Measurements from ENCODE around the gene MAP3K2.

The MAP3K2 gene

GRCh38 chr2:127373362-127374083 lies 14.3 kb downstream of the MAP3K2 start:
- H3K27me3 ChIP-seq (ENCODE audit: insufficient read depth, low read length, poor library complexity) = no peaks in the 10 kb centered on the region
- H3K36me3 ChIP-seq (ENCODE audit: control insufficient read depth, insufficient read depth, low read length) = no peaks in the 10 kb centered on the region
- no CpG with 5 or more reads among the region's 5 CpGs for WGBS (ENCODE audit: extremely low coverage, insufficient coverage, low lambda C conversion rate)
- no peak overlapping the region for H4K8ac ChIP-seq (ENCODE audit: low read depth, low read length)
- no peak overlapping the region for H3K4me3 ChIP-seq (ENCODE audit: low read length)
- no peak for DNase-seq
- no peak overlapping the region for H3K18ac ChIP-seq (ENCODE audit: low read length)
- no peak overlapping the region for H2BK120ac ChIP-seq (ENCODE audit: low read depth, low read length)
- H3K4ac ChIP-seq (ENCODE audit: low read depth, low read length) = no peak overlapping the region
- H2BK5ac ChIP-seq (ENCODE audit: low read length) = no peak overlapping the region
- H2AK5ac ChIP-seq (ENCODE audit: low read length) = no peak overlapping the region
- no peak overlapping the region for H3K9ac ChIP-seq (ENCODE audit: low read length)
- H3K4me1 ChIP-seq (ENCODE audit: control insufficient read depth, low read depth, low read length) = no peaks in the 10 kb centered on the region
- H4K5ac ChIP-seq (ENCODE audit: low read length) = no peak overlapping the region
- H2BK15ac ChIP-seq (replicated peaks; ENCODE audit: low read depth) = no peak overlapping the region
- H3K23ac ChIP-seq (ENCODE audit: low read length) = no peak overlapping the region
- H3K79me2 ChIP-seq (ENCODE audit: control insufficient read depth, insufficient read depth, low read length) = peaks cover 21% of the 10 kb centered on the region
- H3K27ac ChIP-seq (ENCODE audit: low read depth, low read length) = no peak overlapping the region
- peaks cover 12% of the 10 kb centered on the region for H3K79me1 ChIP-seq (ENCODE audit: low read length)
- H3K4me2 ChIP-seq (ENCODE audit: low read length) = no peak overlapping the region
- no peak overlapping the region for H3K56ac ChIP-seq (ENCODE audit: low read length)

DNA sequence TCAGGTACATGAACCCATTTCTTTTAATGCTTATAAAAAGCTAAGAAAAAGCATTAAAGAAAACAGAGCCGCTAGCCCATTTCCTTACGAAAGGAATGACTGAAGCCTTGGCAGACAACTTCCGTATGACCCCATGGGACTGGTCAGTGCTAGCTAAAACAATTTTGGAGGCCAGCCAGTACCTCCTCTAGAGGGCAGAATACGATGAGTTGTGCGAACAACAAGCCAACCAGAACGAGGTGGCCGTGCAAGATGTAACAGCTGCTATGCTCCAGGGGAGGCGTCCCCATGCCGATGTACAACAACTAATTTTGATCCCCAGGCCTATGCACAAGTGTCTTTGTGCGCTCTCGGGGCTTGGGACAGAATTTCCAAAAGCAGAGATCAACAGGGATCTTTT lies 16.7 kb downstream of the MAP3K2 start:
- no peak overlapping the region for H3K4me2 ChIP-seq (ENCODE audit: low read length)

GRCh38 chr2:127370010-127370409 lies 17.8 kb downstream of the MAP3K2 start:
- Histone ChIP-seq H2BK5ac (ENCODE audit: low read length) (no peak overlapping the region), H3K27ac (ENCODE audit: low read depth, low read length) (no peak overlapping the region), H3K36me3 (ENCODE audit: control insufficient read depth, insufficient read depth, low read length) (no peaks in the 10 kb centered on the region), H3K4me3 (ENCODE audit: low read length) (no peak overlapping the region), H3K4ac (ENCODE audit: low read depth, low read length) (no peak overlapping the region), H3K79me2 (ENCODE audit: control insufficient read depth, insufficient read depth, low read length) (peaks cover 20% of the 10 kb centered on the region), H2AK5ac (ENCODE audit: low read length) (no peak overlapping the region), H3K18ac (ENCODE audit: low read length) (no peak overlapping the region), H4K5ac (ENCODE audit: low read length) (no peak overlapping the region), H3K56ac (ENCODE audit: low read length) (no peak overlapping the region), H3K4me2 (ENCODE audit: low read length) (no peak overlapping the region), H2BK15ac (replicated peaks; ENCODE audit: low read depth) (no peak overlapping the region), H3K27me3 (ENCODE audit: insufficient read depth, low read length, poor library complexity) (no peaks in the 10 kb centered on the region), H3K9ac (ENCODE audit: low read length) (no peak overlapping the region), H3K79me1 (ENCODE audit: low read length) (peaks cover 9% of the 10 kb centered on the region), H4K8ac (ENCODE audit: low read depth, low read length) (no peak overlapping the region), H2BK120ac (ENCODE audit: low read depth, low read length) (no peak overlapping the region), H3K4me1 (ENCODE audit: control insufficient read depth, low read depth, low read length) (no peaks in the 10 kb centered on the region), H3K23ac (ENCODE audit: low read length) (no peak overlapping the region)
- WGBS (ENCODE audit: extremely low coverage, insufficient coverage, low lambda C conversion rate) = no CpG with 5 or more reads among the region's 10 CpGs
- DNase-seq = no peak

More for the DNA sequence above, 16.7 kb downstream of the MAP3K2 start:
- no peak overlapping the region for H2BK5ac ChIP-seq (ENCODE audit: low read length)
- H2AK5ac ChIP-seq (ENCODE audit: low read length) = no peak overlapping the region
- no peak overlapping the region for H3K4ac ChIP-seq (ENCODE audit: low read depth, low read length)
- no peak overlapping the region for H3K4me3 ChIP-seq (ENCODE audit: low read length)
- H3K36me3 ChIP-seq (ENCODE audit: control insufficient read depth, insufficient read depth, low read length) = no peaks in the 10 kb centered on the region
- H3K56ac ChIP-seq (ENCODE audit: low read length) = no peak overlapping the region
- DNase-seq = no peak
- no peak overlapping the region for H3K27ac ChIP-seq (ENCODE audit: low read depth, low read length)
- WGBS (ENCODE audit: extremely low coverage, insufficient coverage, low lambda C conversion rate) = no CpG with 5 or more reads among the region's 11 CpGs
- H3K18ac ChIP-seq (ENCODE audit: low read length) = no peak overlapping the region
- H2BK15ac ChIP-seq (replicated peaks; ENCODE audit: low read depth) = no peak overlapping the region
- no peak overlapping the region for H2BK120ac ChIP-seq (ENCODE audit: low read depth, low read length)
- no peak overlapping the region for H3K9ac ChIP-seq (ENCODE audit: low read length)
- no peak overlapping the region for H3K23ac ChIP-seq (ENCODE audit: low read length)
- H4K5ac ChIP-seq (ENCODE audit: low read length) = no peak overlapping the region
- peaks cover 18% of the 10 kb centered on the region for H3K79me2 ChIP-seq (ENCODE audit: control insufficient read depth, insufficient read depth, low read length)
- peaks cover 10% of the 10 kb centered on the region for H3K79me1 ChIP-seq (ENCODE audit: low read length)
- H3K27me3 ChIP-seq (ENCODE audit: insufficient read depth, low read length, poor library complexity) = no peaks in the 10 kb centered on the region
- no peaks in the 10 kb centered on the region for H3K4me1 ChIP-seq (ENCODE audit: control insufficient read depth, low read depth, low read length)
- H4K8ac ChIP-seq (ENCODE audit: low read depth, low read length) = no peak overlapping the region

GRCh38 chr2:127365211-127365643 lies 22.5 kb downstream of the MAP3K2 start:
- Histone ChIP-seq H3K36me3 (ENCODE audit: control insufficient read depth, insufficient read depth, low read length) (no peaks in the 10 kb centered on the region), H3K4me3 (ENCODE audit: low read length) (no peak overlapping the region), H3K4me2 (ENCODE audit: low read length) (no peak overlapping the region), H4K5ac (ENCODE audit: low read length) (no peak overlapping the region), H3K18ac (ENCODE audit: low read length) (no peak overlapping the region), H3K79me2 (ENCODE audit: control insufficient read depth, insufficient read depth, low read length) (peaks cover 14% of the 10 kb centered on the region), H3K27ac (ENCODE audit: low read depth, low read length) (no peak overlapping the region), H2BK5ac (ENCODE audit: low read length) (no peak overlapping the region), H3K23ac (ENCODE audit: low read length) (no peak overlapping the region), H4K8ac (ENCODE audit: low read depth, low read length) (no peak overlapping the region), H2BK15ac (replicated peaks; ENCODE audit: low read depth) (no peak overlapping the region), H3K9ac (ENCODE audit: low read length) (no peak overlapping the region), H3K4ac (ENCODE audit: low read depth, low read length) (no peak overlapping the region), H3K27me3 (ENCODE audit: insufficient read depth, low read length, poor library complexity) (no peaks in the 10 kb centered on the region), H3K56ac (ENCODE audit: low read length) (no peak overlapping the region), H2AK5ac (ENCODE audit: low read length) (no peak overlapping the region), H3K79me1 (ENCODE audit: low read length) (peaks cover 5% of the 10 kb centered on the region), H2BK120ac (ENCODE audit: low read depth, low read length) (no peak overlapping the region), H3K4me1 (ENCODE audit: control insufficient read depth, low read depth, low read length) (no peaks in the 10 kb centered on the region)
- peak; percentile 40 for DNase-seq
- no CpG with 5 or more reads among the region's 2 CpGs for WGBS (ENCODE audit: extremely low coverage, insufficient coverage, low lambda C conversion rate)

- no peak overlapping the region for H2AK5ac ChIP-seq (ENCODE audit: low read length)
- no peak for DNase-seq
- no peaks in the 10 kb centered on the region for H3K27me3 ChIP-seq (ENCODE audit: insufficient read depth, low read length, poor library complexity)
- peaks cover 5% of the 10 kb centered on the region for H3K79me1 ChIP-seq (ENCODE audit: low read length)
- no peak overlapping the region for H3K18ac ChIP-seq (ENCODE audit: low read length)
- no peak overlapping the region for H3K4me3 ChIP-seq (ENCODE audit: low read length)
- WGBS (ENCODE audit: extremely low coverage, insufficient coverage, low lambda C conversion rate) = no CpG with 5 or more reads among the region's 5 CpGs
- H2BK15ac ChIP-seq (replicated peaks; ENCODE audit: low read depth) = no peak overlapping the region
- no peak overlapping the region for H3K9ac ChIP-seq (ENCODE audit: low read length)
- H4K8ac ChIP-seq (ENCODE audit: low read depth, low read length) = no peak overlapping the region
- H3K56ac ChIP-seq (ENCODE audit: low read length) = no peak overlapping the region
- H3K4me1 ChIP-seq (ENCODE audit: control insufficient read depth, low read depth, low read length) = no peaks in the 10 kb centered on the region
- no peak overlapping the region for H2BK5ac ChIP-seq (ENCODE audit: low read length)
- H3K23ac ChIP-seq (ENCODE audit: low read length) = no peak overlapping the region
- H2BK120ac ChIP-seq (ENCODE audit: low read depth, low read length) = no peak overlapping the region
- H3K4ac ChIP-seq (ENCODE audit: low read depth, low read length) = no peak overlapping the region
- H3K27ac ChIP-seq (ENCODE audit: low read depth, low read length) = no peak overlapping the region
- H3K36me3 ChIP-seq (ENCODE audit: control insufficient read depth, insufficient read depth, low read length) = no peaks in the 10 kb centered on the region
- H4K5ac ChIP-seq (ENCODE audit: low read length) = no peak overlapping the region
- H3K4me2 ChIP-seq (ENCODE audit: low read length) = no peak overlapping the region
- peaks cover 13% of the 10 kb centered on the region for H3K79me2 ChIP-seq (ENCODE audit: control insufficient read depth, insufficient read depth, low read length)
Observed at GRCh38 chr2:127362971-127363370, 24.8 kb downstream of the MAP3K2 start.

All from mesendoderm (in vitro differentiated cells).